ENCODE measurements around the gene CFAP298. TPM values are rescaled to one million over a fixed set of nuclear protein-coding genes. Genes with fewer than 3 reads are reported as not detected.

Gene CFAP298
- total and polyA plus RNA-seq, 5 donors from 2014 or later = 21.8 to 62.1 (median 54.5) TPM

- ATAC-seq (ENCODE audit: low read depth in 2 of 2) (no peak), DNase-seq (no peak)
- Histone ChIP-seq H3K27me3 (ENCODE audit: control insufficient read depth, insufficient read depth, low read length) (no peaks in the 10 kb centered on the region), H3K4me3 (ENCODE audit: low read depth, low read length) (no peak overlapping the region), H3K27ac (ENCODE audit: insufficient read depth, low read length, poor library complexity, severe bottlenecking) (no peak overlapping the region), H3K9me3 (ENCODE audit: control insufficient read depth in 2 of 2, low read length in 2 of 2) (no peaks in the 10 kb centered on the region), H3K36me3 (ENCODE audit: control insufficient read depth, insufficient read depth, low read length) (no peaks in the 10 kb centered on the region), H3K4me1 (ENCODE audit: control insufficient read depth, insufficient read depth, low read length, poor library complexity, severe bottlenecking) (no peaks in the 10 kb centered on the region)
- Mint-ChIP-seq H3K36me3 (no peaks in the 10 kb centered on the region), H3K27me3 (peaks cover 5% of the 10 kb centered on the region), H3K9me3 (no peaks in the 10 kb centered on the region), H3K27ac (peak overlapping the region in 1 of 3 donors; percentile 28), H3K4me3 (no peak overlapping the region), H3K4me1 (peaks cover 0 to 5% (median 0%) of the 10 kb centered on the region in 4 donors)
Measured at GRCh38 chr21:32584472-32584871, 27.7 kb downstream of the CFAP298 start.

- Histone ChIP-seq H3K9me3 (ENCODE audit: control insufficient read depth in 2 of 2, low read length in 2 of 2) (no peaks in the 10 kb centered on the region), H3K27ac (ENCODE audit: insufficient read depth, low read length, poor library complexity, severe bottlenecking) (no peak overlapping the region), H3K4me3 (ENCODE audit: low read depth, low read length) (no peak overlapping the region), H3K27me3 (ENCODE audit: control insufficient read depth, insufficient read depth, low read length) (no peaks in the 10 kb centered on the region), H3K4me1 (ENCODE audit: control insufficient read depth, insufficient read depth, low read length, poor library complexity, severe bottlenecking) (no peaks in the 10 kb centered on the region), H3K36me3 (ENCODE audit: control insufficient read depth, insufficient read depth, low read length) (no peaks in the 10 kb centered on the region)
- no peak for ATAC-seq (ENCODE audit: low read depth in 2 of 2)
- no peaks in the 10 kb centered on the region for H3K9me3 Mint-ChIP-seq
- H3K27me3 Mint-ChIP-seq = peaks cover 10% of the 10 kb centered on the region
- H3K36me3 Mint-ChIP-seq = peaks cover 7% of the 10 kb centered on the region
- DNase-seq = no peak
- no peak overlapping the region for H3K27ac Mint-ChIP-seq
- peaks cover 0 to 5% (median 0%) of the 10 kb centered on the region in 4 donors for H3K4me1 Mint-ChIP-seq
- no peak overlapping the region for H3K4me3 Mint-ChIP-seq
Measured at GRCh38 chr21:32581732-32582131, 30.4 kb downstream of the CFAP298 start.

GRCh38 chr21:32580949-32581348 lies 31.2 kb downstream of the CFAP298 start:
- H3K36me3 Mint-ChIP-seq = peaks cover 7% of the 10 kb centered on the region
- Histone ChIP-seq H3K27ac (ENCODE audit: insufficient read depth, low read length, poor library complexity, severe bottlenecking) (no peak overlapping the region), H3K36me3 (ENCODE audit: control insufficient read depth, insufficient read depth, low read length) (no peaks in the 10 kb centered on the region), H3K27me3 (ENCODE audit: control insufficient read depth, insufficient read depth, low read length) (no peaks in the 10 kb centered on the region), H3K4me1 (ENCODE audit: control insufficient read depth, insufficient read depth, low read length, poor library complexity, severe bottlenecking) (no peaks in the 10 kb centered on the region), H3K9me3 (ENCODE audit: control insufficient read depth in 2 of 2, low read length in 2 of 2) (no peaks in the 10 kb centered on the region), H3K4me3 (ENCODE audit: low read depth, low read length) (no peak overlapping the region)
- peaks cover 10% of the 10 kb centered on the region for H3K27me3 Mint-ChIP-seq
- no peaks in the 10 kb centered on the region for H3K9me3 Mint-ChIP-seq
- H3K27ac Mint-ChIP-seq = no peak overlapping the region
- peak overlapping the region in 1 of 4 donors; percentile 13 for H3K4me3 Mint-ChIP-seq
- peaks cover 0 to 5% (median 0%) of the 10 kb centered on the region in 4 donors for H3K4me1 Mint-ChIP-seq
- ATAC-seq (ENCODE audit: low read depth in 2 of 2) = no peak
- DNase-seq = no peak

- no peak overlapping the region for H3K27ac ChIP-seq (ENCODE audit: insufficient read depth, low read length, poor library complexity, severe bottlenecking)
- peaks cover 19% of the 10 kb centered on the region for H3K27me3 Mint-ChIP-seq
- H3K9me3 ChIP-seq (ENCODE audit: control insufficient read depth in 2 of 2, low read length in 2 of 2) = no peaks in the 10 kb centered on the region
- H3K4me3 Mint-ChIP-seq = no peak overlapping the region
- no peaks in the 10 kb centered on the region for H3K36me3 ChIP-seq (ENCODE audit: control insufficient read depth, insufficient read depth, low read length)
- H3K27ac Mint-ChIP-seq = no peak overlapping the region
- DNase-seq (peak in 1 of 3 donors; percentile 11), ATAC-seq (ENCODE audit: low read depth in 2 of 2) (peak in 1 of 2 donors; percentile 33)
- no peaks in the 10 kb centered on the region for H3K4me1 Mint-ChIP-seq
- no peaks in the 10 kb centered on the region for H3K9me3 Mint-ChIP-seq
- H3K4me1 ChIP-seq (ENCODE audit: control insufficient read depth, insufficient read depth, low read length, poor library complexity, severe bottlenecking) = no peaks in the 10 kb centered on the region
- H3K4me3 ChIP-seq (ENCODE audit: low read depth, low read length) = no peak overlapping the region
- H3K36me3 Mint-ChIP-seq = peaks cover 7% of the 10 kb centered on the region
- no peaks in the 10 kb centered on the region for H3K27me3 ChIP-seq (ENCODE audit: control insufficient read depth, insufficient read depth, low read length)
Measured at GRCh38 chr21:32578107-32578691, 34.0 kb downstream of the CFAP298 start.

- no peaks in the 10 kb centered on the region for H3K4me1 Mint-ChIP-seq
- H3K27ac Mint-ChIP-seq = no peak overlapping the region
- no peaks in the 10 kb centered on the region for H3K9me3 ChIP-seq (ENCODE audit: control insufficient read depth in 2 of 2, low read length in 2 of 2)
- H3K36me3 ChIP-seq (ENCODE audit: control insufficient read depth, insufficient read depth, low read length) = no peaks in the 10 kb centered on the region
- H3K9me3 Mint-ChIP-seq = no peaks in the 10 kb centered on the region
- no peaks in the 10 kb centered on the region for H3K27me3 ChIP-seq (ENCODE audit: control insufficient read depth, insufficient read depth, low read length)
- DNase-seq (no peak), ATAC-seq (ENCODE audit: low read depth in 2 of 2) (no peak)
- no peak overlapping the region for H3K4me3 ChIP-seq (ENCODE audit: low read depth, low read length)
- H3K4me3 Mint-ChIP-seq = no peak overlapping the region
- peaks cover 7% of the 10 kb centered on the region for H3K36me3 Mint-ChIP-seq
- H3K27me3 Mint-ChIP-seq = peaks cover 16% of the 10 kb centered on the region
- no peaks in the 10 kb centered on the region for H3K4me1 ChIP-seq (ENCODE audit: control insufficient read depth, insufficient read depth, low read length, poor library complexity, severe bottlenecking)
- H3K27ac ChIP-seq (ENCODE audit: insufficient read depth, low read length, poor library complexity, severe bottlenecking) = no peak overlapping the region
Measured at GRCh38 chr21:32576011-32576410, 36.2 kb downstream of the CFAP298 start.

GRCh38 chr21:32574946-32575925 lies 36.9 kb downstream of the CFAP298 start:
- H3K27me3 ChIP-seq (ENCODE audit: control insufficient read depth, insufficient read depth, low read length) = no peaks in the 10 kb centered on the region
- ATAC-seq (ENCODE audit: low read depth in 2 of 2) (no peak), DNase-seq (no peak)
- H3K27ac ChIP-seq (ENCODE audit: insufficient read depth, low read length, poor library complexity, severe bottlenecking) = no peak overlapping the region
- no peaks in the 10 kb centered on the region for H3K9me3 Mint-ChIP-seq
- H3K36me3 ChIP-seq (ENCODE audit: control insufficient read depth, insufficient read depth, low read length) = no peaks in the 10 kb centered on the region
- H3K4me3 Mint-ChIP-seq = no peak overlapping the region
- H3K4me3 ChIP-seq (ENCODE audit: low read depth, low read length) = no peak overlapping the region
- H3K9me3 ChIP-seq (ENCODE audit: control insufficient read depth in 2 of 2, low read length in 2 of 2) = no peaks in the 10 kb centered on the region
- H3K36me3 Mint-ChIP-seq = peaks cover 7% of the 10 kb centered on the region
- H3K4me1 ChIP-seq (ENCODE audit: control insufficient read depth, insufficient read depth, low read length, poor library complexity, severe bottlenecking) = no peaks in the 10 kb centered on the region
- H3K27ac Mint-ChIP-seq = no peak overlapping the region
- peaks cover 0 to 6% (median 0%) of the 10 kb centered on the region in 4 donors for H3K4me1 Mint-ChIP-seq
- peaks cover 19% of the 10 kb centered on the region for H3K27me3 Mint-ChIP-seq

GRCh38 chr21:32572574-32573420 lies 39.4 kb downstream of the CFAP298 start:
- DNase-seq = no peak
- peaks cover 5 to 20% (median 7%) of the 10 kb centered on the region in 4 donors for H3K4me1 Mint-ChIP-seq
- no peak for ATAC-seq (ENCODE audit: low read depth in 2 of 2)
- Histone ChIP-seq H3K36me3 (ENCODE audit: control insufficient read depth, insufficient read depth, low read length) (no peaks in the 10 kb centered on the region), H3K4me3 (ENCODE audit: low read depth, low read length) (no peak overlapping the region), H3K27ac (ENCODE audit: insufficient read depth, low read length, poor library complexity, severe bottlenecking) (no peak overlapping the region), H3K4me1 (ENCODE audit: control insufficient read depth, insufficient read depth, low read length, poor library complexity, severe bottlenecking) (peaks cover 11% of the 10 kb centered on the region), H3K27me3 (ENCODE audit: control insufficient read depth, insufficient read depth, low read length) (no peaks in the 10 kb centered on the region), H3K9me3 (ENCODE audit: control insufficient read depth in 2 of 2, low read length in 2 of 2) (no peaks in the 10 kb centered on the region)
- no peaks in the 10 kb centered on the region for H3K9me3 Mint-ChIP-seq
- peaks cover 19% of the 10 kb centered on the region for H3K27me3 Mint-ChIP-seq
- peak overlapping the region in 1 of 4 donors; percentile 69 for H3K4me3 Mint-ChIP-seq
- H3K36me3 Mint-ChIP-seq = peaks cover 5% of the 10 kb centered on the region
- H3K27ac Mint-ChIP-seq = no peak overlapping the region
